Measurements from ENCODE around the gene ACOX2.

- TF ChIP-seq CTCF (IDR thresholded peaks at IDR 0.05): no peak
- no peak for TF ChIP-seq POLR2A (IDR thresholded peaks at IDR 0.05)
Observed at GRCh38 chr3:58585994-58586393, 49.0 kb upstream of the ACOX2 start.

Measured in lower leg skin (tissue), 3 donors.